Fibroblast of lung (primary cell): ENCODE results near the gene KDM5D. TPM values are rescaled to one million over a fixed set of nuclear protein-coding genes. Genes with fewer than 3 reads are reported as not detected.

ENCODE experiments used
- DNase-seq, 2 donors: peaks; one replicate each; pipeline versions ENCODE4 v3.0.0 to v3.0.0-alpha.2; 2010; ENCODE audit warnings: low read depth in 2 of 2
- H2AFZ ChIP-seq: 2 replicates; pipeline ENCODE4 v1.5.1; 2012; ENCODE audit warnings: low read length, control low read depth, inconsistent platforms
- H3K27ac ChIP-seq: 2 replicates; pipeline ENCODE4 v1.5.1; 2011; ENCODE audit warnings: low read length, control low read depth; ENCODE audit not compliant: insufficient read depth
- H3K27me3 ChIP-seq: 2 replicates; pipeline ENCODE4 v1.5.1; 2011; ENCODE audit warnings: mild to moderate bottlenecking, low read length; ENCODE audit not compliant: control insufficient read depth, insufficient read depth
- H3K36me3 ChIP-seq: 2 replicates; pipeline ENCODE4 v1.5.1; 2011; ENCODE audit warnings: low read length; ENCODE audit not compliant: control insufficient read depth, insufficient read depth
- H3K4me1 ChIP-seq: 2 replicates; pipeline ENCODE4 v1.5.1; 2011; ENCODE audit warnings: low read length; ENCODE audit not compliant: control insufficient read depth, insufficient read depth; ENCODE audit errors: extremely low read depth
- H3K4me2 ChIP-seq: 2 replicates; pipeline ENCODE4 v1.5.1; 2011; ENCODE audit warnings: low read length, control low read depth; ENCODE audit not compliant: insufficient read depth; ENCODE audit errors: extremely low read depth
- H3K4me3 ChIP-seq, 4 experiments: fragments of 200-600 bp in 1 of 4; sonication (generic) in 1 of 4; replicated peaks in 1 of 4; 2 replicates each; pipeline ENCODE4 v1.5.1; 2011 to 2016; ENCODE audit warnings: low read length in 4 of 4, low read depth in 3 of 4, mild to moderate bottlenecking in 3 of 4, control low read depth in 2 of 4, inconsistent platforms in 1 of 4, mixed read lengths in 1 of 4; ENCODE audit not compliant: insufficient read depth in 1 of 4; ENCODE audit errors: control extremely low read depth in 1 of 4
- H3K79me2 ChIP-seq: 2 replicates; pipeline ENCODE4 v1.5.1; 2012; ENCODE audit warnings: mild to moderate bottlenecking, low read length, inconsistent platforms; ENCODE audit not compliant: control insufficient read depth, insufficient read depth
- H3K9ac ChIP-seq: 2 replicates; pipeline ENCODE4 v1.5.1; 2011; ENCODE audit warnings: mild to moderate bottlenecking, low read length, control low read depth; ENCODE audit not compliant: insufficient read depth
- H3K9me3 ChIP-seq: 2 replicates; pipeline ENCODE4 v1.5.1; 2012; ENCODE audit warnings: low read depth, low read length; ENCODE audit not compliant: control insufficient read depth, insufficient read depth
- H4K20me1 ChIP-seq: 2 replicates; pipeline ENCODE4 v1.5.1; 2011; ENCODE audit warnings: low read length; ENCODE audit not compliant: control insufficient read depth, insufficient read depth; ENCODE audit errors: extremely low read depth
- EZH2 ChIP-seq: IDR thresholded peaks from 2 replicates; pipeline ENCODE4 v1.5.1; 2012; ENCODE audit warnings: low read length, control low read depth, mild to moderate bottlenecking; ENCODE audit errors: missing control alignments
- polyA plus RNA-seq, 2 donors: library from polyadenylated mRNA; depleted of rRNA in 1 of 2; stranded (reverse) in 1 of 2; unstranded in 1 of 2; fragments of >200 nt; gene quantifications; 2 replicates each; pipeline ENCODE4 v1.2.1, GENCODE V29; 2011 to 2012; ENCODE audit warnings: missing spikeins in 1 of 2
- total RNA-seq: library from RNA; depleted of rRNA; stranded (reverse); fragments of >200 nt; gene quantifications from 2 replicates; pipeline ENCODE4 v1.2.1, GENCODE V29; 2014
- TF ChIP-seq, protein P1 (sequence below), 2 donors: IDR thresholded peaks in 1 of 2; conservative IDR thresholded peaks in 1 of 2; 1 replicate in 1 of 2; 2 replicates in 1 of 2; pipeline ENCODE4 v1.5.1; 2011 to 2012; ENCODE audit warnings: low read length in 2 of 2, control low read depth in 1 of 2, inconsistent platforms in 1 of 2, low read depth in 1 of 2, mild to moderate bottlenecking in 1 of 2

KDM5D gene
- total and polyA plus RNA-seq, 2 donors (not counting 1 experiment from before 2014, with no cell fraction given), result 14.9 TPM; not detected in 1

DNA sequence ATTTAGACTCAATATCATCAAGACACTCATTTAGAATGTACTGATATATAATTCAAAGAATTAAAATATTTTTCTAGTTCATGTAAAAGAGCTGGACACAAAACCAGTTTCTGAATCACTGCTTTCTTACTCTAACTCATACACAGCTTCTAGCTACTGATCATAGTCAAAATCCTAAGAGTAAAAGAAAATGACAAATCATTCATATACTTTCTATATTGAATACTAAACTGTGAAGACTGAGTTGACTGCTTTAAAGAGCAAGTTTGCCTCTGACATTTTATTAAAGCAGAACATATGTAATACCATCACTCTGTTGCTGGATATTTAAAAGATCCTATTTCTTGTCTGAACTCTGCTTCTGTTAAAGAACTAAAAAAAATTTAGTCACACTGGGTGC lies 2.4 kb downstream of the KDM5D start:
- Histone ChIP-seq H3K4me2 (no peak overlapping the region), H3K4me3 (no peak overlapping the region), H4K20me1 (no peaks in the 10 kb centered on the region), H3K27me3 (no peaks in the 10 kb centered on the region), H3K27ac (no peak overlapping the region), H3K4me1 (no peaks in the 10 kb centered on the region), H3K79me2 (no peaks in the 10 kb centered on the region), H3K36me3 (peaks cover 1% of the 10 kb centered on the region), H2AFZ (no peak overlapping the region), H3K9ac (no peak overlapping the region), H3K9me3 (no peaks in the 10 kb centered on the region)
- TF ChIP-seq, protein P1, sequence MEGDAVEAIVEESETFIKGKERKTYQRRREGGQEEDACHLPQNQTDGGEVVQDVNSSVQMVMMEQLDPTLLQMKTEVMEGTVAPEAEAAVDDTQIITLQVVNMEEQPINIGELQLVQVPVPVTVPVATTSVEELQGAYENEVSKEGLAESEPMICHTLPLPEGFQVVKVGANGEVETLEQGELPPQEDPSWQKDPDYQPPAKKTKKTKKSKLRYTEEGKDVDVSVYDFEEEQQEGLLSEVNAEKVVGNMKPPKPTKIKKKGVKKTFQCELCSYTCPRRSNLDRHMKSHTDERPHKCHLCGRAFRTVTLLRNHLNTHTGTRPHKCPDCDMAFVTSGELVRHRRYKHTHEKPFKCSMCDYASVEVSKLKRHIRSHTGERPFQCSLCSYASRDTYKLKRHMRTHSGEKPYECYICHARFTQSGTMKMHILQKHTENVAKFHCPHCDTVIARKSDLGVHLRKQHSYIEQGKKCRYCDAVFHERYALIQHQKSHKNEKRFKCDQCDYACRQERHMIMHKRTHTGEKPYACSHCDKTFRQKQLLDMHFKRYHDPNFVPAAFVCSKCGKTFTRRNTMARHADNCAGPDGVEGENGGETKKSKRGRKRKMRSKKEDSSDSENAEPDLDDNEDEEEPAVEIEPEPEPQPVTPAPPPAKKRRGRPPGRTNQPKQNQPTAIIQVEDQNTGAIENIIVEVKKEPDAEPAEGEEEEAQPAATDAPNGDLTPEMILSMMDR (conservative IDR thresholded peaks at IDR 0.05 in 1 of 2, IDR thresholded peaks at IDR 0.05 in 1 of 2; ENCODE audit: low read depth in 1 of 2, low read length in 2 of 2), result no peak
- TF ChIP-seq EZH2, result no peak
- DNase-seq, result no peak

DNA sequence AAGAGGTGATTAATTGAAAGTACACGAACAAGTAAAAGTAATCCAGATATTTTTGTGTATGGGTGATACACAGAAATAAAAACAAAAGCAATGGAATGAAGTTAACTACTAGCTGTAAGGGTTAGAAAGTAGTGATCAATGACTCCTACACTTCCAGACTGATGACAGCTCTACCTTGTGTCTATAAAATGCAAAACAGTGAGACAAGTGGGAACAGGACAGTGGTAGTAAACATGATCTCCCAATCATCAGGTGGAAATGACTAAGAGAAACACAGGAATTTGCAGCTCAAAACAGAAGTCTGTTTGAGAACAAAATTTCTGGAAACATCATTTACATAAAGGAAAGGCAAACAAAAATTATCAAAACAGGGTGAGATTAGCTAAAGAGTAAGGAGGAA lies 10.1 kb downstream of the KDM5D start:
- Histone ChIP-seq H3K4me2 (no peak overlapping the region), H2AFZ (no peak overlapping the region), H3K4me3 (no peak overlapping the region), H3K27me3 (no peaks in the 10 kb centered on the region), H3K36me3 (no peaks in the 10 kb centered on the region), H3K9ac (no peak overlapping the region), H3K79me2 (no peaks in the 10 kb centered on the region), H4K20me1 (no peaks in the 10 kb centered on the region), H3K27ac (no peak overlapping the region), H3K9me3 (no peaks in the 10 kb centered on the region), H3K4me1 (no peaks in the 10 kb centered on the region)
- TF ChIP-seq, protein P1 (conservative IDR thresholded peaks at IDR 0.05 in 1 of 2, IDR thresholded peaks at IDR 0.05 in 1 of 2; ENCODE audit: low read depth in 1 of 2, low read length in 2 of 2), result no peak
- TF ChIP-seq EZH2, result no peak
- DNase-seq, result no peak

DNA sequence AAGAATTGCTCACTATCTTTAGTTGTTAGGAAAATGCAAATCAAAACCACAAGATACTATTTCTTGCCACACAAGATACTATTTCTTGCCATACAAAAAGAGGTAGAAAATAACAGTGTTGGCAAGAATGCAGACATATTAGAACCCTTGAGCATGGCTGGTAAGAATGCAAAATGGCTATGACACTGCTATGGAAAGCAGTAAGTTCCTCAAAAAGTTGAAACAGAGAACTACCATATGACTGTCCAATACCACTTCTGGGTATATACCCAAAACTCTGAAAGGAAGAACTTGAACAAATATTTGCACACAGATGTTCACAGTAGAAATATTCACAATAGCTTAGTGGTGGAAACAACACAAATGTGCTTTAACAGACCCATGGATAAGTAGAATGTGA lies 26.6 kb downstream of the KDM5D start:
- no peak overlapping the region for H3K4me3 ChIP-seq
- H3K9me3 ChIP-seq, result no peaks in the 10 kb centered on the region
- no peak for TF ChIP-seq EZH2
- TF ChIP-seq, protein P1 (conservative IDR thresholded peaks at IDR 0.05 in 1 of 2, IDR thresholded peaks at IDR 0.05 in 1 of 2; ENCODE audit: low read depth in 1 of 2, low read length in 2 of 2), result no peak
- H3K36me3 ChIP-seq, result no peaks in the 10 kb centered on the region
- no peak for DNase-seq
- H3K27ac ChIP-seq, result no peak overlapping the region
- no peaks in the 10 kb centered on the region for H3K4me1 ChIP-seq
- no peaks in the 10 kb centered on the region for H4K20me1 ChIP-seq
- no peak overlapping the region for H3K4me2 ChIP-seq
- H2AFZ ChIP-seq, result no peak overlapping the region
- H3K79me2 ChIP-seq, result no peaks in the 10 kb centered on the region
- no peaks in the 10 kb centered on the region for H3K27me3 ChIP-seq
- no peak overlapping the region for H3K9ac ChIP-seq
